NCI-H345 treated with DMSO at 0.1 percent for 48 hours (cell line): ENCODE results near the gene NDOR1.
"Not testable (repeated sequence)": the region's sequence is repeated elsewhere in the genome, so short reads cannot be mapped to it uniquely, and the experiment has no call there.

ENCODE experiments used
- DNase-seq: peaks from one replicate; lab custom pipeline; 2025; ENCODE audit not compliant: unreplicated experiment; lab: John Stamatoyannopoulos, UW

Gene NDOR1

DNA sequence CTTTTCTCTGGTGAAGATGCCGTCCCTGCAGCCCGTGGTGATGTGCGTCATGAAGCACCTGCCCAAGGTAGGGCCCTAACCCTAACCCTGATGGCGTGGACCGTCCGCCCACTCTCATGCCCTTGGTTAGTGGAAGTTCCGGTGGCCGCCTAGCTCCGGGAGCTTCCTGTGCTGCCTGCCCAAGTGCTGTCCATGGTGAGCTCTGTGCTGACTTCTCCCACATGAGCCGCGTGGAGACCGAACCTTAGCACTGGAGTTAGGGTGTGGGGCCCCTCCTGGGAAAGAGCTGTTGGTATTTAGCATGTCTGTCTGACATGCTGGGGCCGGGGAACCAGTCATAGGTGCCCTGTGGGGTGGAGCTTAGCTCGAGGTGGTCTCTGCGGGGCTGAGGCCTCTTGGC is 50.9 kb downstream of the NDOR1 start:
- DNase-seq = no peak

DNA sequence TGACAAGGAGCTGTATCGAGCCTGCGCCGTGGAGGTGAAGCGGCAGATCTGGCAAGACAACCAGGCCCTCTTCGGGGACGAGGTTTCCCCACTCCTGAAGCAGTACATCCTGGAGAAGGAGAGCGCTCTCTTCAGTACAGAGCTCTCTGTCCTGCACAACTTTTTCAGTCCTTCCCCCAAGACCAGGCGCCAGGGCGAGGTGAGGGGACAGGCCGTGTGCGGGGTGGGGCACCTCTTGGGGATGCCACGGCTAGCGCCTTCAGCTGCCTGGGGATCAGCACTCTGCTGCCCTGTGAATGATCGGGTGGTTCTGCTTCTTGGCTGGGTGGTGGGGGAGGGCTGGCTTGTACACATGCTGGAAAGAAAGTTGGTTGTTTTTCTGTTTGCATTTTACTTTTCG is 51.4 kb downstream of the NDOR1 start:
- DNase-seq = no peak

DNA sequence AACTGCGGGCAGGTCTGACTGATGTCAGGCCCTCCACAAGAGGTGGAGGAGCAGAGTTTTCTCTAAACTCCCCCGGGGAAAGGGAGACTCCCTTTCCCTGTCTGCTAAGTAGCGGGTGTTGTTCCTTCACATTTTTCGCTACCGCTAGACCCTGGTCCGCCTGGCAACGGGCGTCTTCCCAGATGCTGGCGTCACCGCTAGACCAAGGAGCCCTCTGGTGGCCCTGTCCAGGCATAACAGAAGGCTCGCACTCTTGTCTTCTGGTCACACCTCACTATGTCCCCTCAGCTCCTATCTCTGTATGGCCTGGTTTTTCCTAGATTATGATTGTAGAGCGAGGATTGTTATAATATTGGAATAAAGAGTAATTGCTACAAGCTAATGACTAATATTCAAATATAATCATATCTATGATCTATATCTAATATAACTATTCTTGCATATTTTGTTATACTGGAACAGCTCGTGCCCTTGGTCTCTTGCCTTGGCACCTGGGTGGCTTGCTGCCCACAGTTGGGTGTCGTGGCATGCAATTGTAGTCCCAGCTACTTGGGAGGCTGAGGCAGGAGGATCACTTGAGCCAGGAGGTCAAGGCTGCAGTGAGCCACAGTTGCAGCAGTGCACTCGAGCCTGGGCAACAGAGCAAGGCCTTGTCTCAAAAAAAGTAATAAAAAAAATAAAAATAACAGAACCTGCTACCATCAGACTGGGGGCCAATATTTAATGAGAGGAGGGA is 56.8 kb downstream of the NDOR1 start:
- not testable (repeated sequence) for DNase-seq

DNA sequence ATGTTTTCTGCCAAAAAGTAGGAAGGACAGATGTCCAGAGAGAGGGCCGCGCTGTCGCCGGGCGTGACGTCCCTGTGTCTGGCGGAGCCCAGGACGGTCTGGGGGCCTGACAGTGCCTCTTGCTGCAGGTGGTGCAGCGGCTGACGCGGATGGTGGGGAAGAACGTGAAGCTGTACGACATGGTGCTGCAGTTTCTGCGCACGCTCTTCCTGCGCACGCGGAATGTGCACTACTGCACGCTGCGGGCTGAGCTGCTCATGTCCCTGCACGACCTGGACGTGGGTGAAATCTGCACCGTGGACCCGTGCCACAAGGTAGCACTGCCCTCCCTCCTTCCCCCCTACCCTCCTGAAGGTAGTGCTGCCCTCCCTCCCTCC is 57.4 kb downstream of the NDOR1 start:
- DNase-seq = no peak

DNA sequence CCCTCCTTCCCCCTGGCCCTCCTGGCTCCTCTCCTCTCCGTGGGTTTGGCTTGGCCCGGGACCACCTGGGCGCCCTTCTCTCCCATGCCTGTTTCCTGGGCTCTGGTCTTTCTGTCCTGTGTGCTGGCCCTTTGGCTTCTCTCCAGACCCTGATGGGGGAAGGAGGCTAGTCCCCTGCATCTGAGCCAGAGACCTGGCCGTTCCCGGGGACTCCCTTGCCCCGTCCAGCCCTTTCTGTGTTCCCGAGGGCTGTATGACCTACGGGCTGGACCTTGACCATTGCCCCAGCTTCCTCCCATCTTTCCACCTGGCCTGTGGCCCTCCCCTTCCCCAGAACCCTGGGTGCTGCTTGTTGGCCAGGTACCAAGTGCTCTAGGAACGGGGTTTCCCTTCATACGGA is 58.0 kb downstream of the NDOR1 start:
- DNase-seq = no peak

DNA sequence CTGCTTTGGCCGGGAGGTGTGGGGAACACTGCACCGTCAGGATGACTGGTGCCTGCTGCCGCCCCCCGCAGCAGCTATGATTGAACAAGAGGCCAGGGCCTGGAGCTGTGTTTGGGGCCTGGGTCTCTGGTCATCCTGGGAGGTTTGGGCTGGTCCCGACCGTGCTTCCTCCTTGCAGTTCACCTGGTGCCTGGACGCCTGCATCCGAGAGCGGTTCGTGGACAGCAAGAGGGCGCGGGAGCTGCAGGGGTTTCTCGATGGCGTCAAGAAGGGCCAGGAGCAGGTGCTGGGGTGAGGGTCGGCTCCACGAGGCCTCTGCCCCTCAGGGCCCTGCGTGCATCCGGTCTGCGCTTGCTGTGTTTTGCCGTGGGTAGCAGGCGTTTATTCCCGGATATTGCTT is 58.6 kb downstream of the NDOR1 start:
- no peak for DNase-seq

DNA sequence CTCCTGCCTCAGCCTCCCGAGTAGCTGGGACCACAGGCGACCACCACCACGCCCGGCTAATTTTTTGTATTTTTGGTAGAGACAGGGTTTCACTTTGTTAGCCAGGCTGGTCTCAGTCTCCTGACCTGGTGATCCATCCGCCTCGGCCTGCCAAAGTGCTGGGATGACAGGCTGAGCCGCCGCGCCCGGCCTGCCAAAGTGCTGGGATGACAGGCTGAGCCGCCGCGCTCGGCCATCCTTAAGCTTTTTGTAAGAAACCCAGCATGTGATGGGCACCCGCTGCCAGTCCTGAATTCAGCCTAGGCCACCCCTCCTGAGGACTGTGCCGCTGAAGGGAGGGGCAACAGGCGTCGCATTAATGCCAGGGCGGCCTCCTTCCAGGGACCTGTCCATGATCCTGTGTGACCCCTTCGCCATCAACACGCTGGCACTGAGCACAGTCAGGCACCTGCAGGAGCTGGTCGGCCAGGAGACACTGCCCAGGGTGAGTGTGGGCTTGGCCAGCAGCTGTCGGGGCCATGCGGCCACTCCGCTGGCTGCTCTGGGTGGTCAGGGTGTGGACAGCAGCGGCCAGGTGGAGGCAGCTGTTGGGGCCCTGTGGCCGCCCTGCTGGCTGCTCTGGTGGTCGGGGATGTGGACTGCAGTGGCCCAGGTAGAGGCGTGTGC is 60.1 kb downstream of the NDOR1 start:
- no peak for DNase-seq

DNA sequence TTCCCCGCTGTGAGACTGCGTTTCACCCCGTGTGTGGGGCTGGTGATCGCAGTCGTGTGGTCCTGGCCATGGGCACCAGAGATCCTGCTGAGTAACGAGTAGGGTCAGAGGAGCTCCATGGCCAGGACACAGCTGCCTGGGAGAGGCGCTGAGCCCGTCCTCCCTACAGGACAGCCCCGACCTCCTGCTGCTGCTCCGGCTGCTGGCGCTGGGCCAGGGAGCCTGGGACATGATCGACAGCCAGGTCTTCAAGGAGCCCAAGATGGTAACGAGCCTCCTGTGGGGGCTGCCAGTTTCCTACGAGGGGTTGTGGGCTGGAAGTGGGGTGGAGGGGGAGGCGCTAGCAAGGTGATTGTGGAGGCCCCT is 60.6 kb downstream of the NDOR1 start:
- no peak for DNase-seq
